PC-3 (cell line): Measurements from ENCODE around the gene NEU3. TPM values are rescaled to one million over a fixed set of nuclear protein-coding genes. Genes with fewer than 3 reads are reported as not detected.

Source experiments
- ATAC-seq: fragments of 200-7000 bp; cut with Tn5 transposase; 2 replicates; pipeline ENCODE4 v1.9.1; 2020; ENCODE audit warnings: mild to moderate bottlenecking, moderate library complexity
- BruUV-seq: library from RNA; stranded (reverse); fragments of 400-500 nt; replicated peaks from 2 replicates; lab custom pipeline; 2021; lab: Mats Ljungman, UMichigan
- CTCF ChIA-PET: fragments of 300-600 bp; sonication (Branson Sonifier 250); formaldehyde crosslinking; loops from one replicate; lab custom pipeline; 2022; ENCODE audit warnings: antibody characterized with exemption; lab: Charles Lee
- POLR2A ChIA-PET: fragments of 300-600 bp; sonication (Branson Sonifier 250); formaldehyde crosslinking; loops from one replicate; lab custom pipeline; 2022; ENCODE audit warnings: antibody characterized with exemption; ENCODE audit not compliant: unreplicated experiment; lab: Charles Lee
- DNase-seq: peaks from one replicate; pipeline ENCODE4 v3.0.0-alpha.2; 2015
- H2AFZ ChIP-seq: fragments of 300-600 bp; sonication (generic); 2 replicates; pipeline ENCODE4 v1.6.0; 2016; ENCODE audit warnings: antibody characterized with exemption, low read length
- H3F3A ChIP-seq: fragments of 300-600 bp; sonication (generic); one replicate; pipeline ENCODE4 v1.6.0; 2017; ENCODE audit warnings: antibody characterized with exemption, low read length, control low read depth, mild to moderate bottlenecking; ENCODE audit not compliant: unreplicated experiment
- H3K27ac ChIP-seq: fragments of 300-600 bp; sonication (generic); 2 replicates; pipeline ENCODE4 v1.5.1; 2016; ENCODE audit warnings: mild to moderate bottlenecking, low read length
- H3K27me3 ChIP-seq: fragments of 300-600 bp; sonication (generic); 2 replicates; pipeline ENCODE4 v1.6.1; 2016; ENCODE audit warnings: low read length, mixed read lengths
- H3K36me3 ChIP-seq: fragments of 300-600 bp; sonication (generic); 2 replicates; pipeline ENCODE4 v1.6.1; 2016; ENCODE audit warnings: low read depth, mixed run types, low read length, mixed read lengths
- H3K4me1 ChIP-seq: fragments of 300-600 bp; sonication (generic); 2 replicates; pipeline ENCODE4 v1.5.1; 2016; ENCODE audit warnings: low read length; ENCODE audit not compliant: insufficient read depth
- H3K4me2 ChIP-seq: fragments of 300-600 bp; sonication (generic); 2 replicates; pipeline ENCODE4 v1.6.0; 2016; ENCODE audit warnings: low read length
- H3K4me3 ChIP-seq: fragments of 300-600 bp; sonication (generic); 2 replicates; pipeline ENCODE4 v1.5.1; 2016; ENCODE audit warnings: mild to moderate bottlenecking, low read length, mixed read lengths
- H3K79me2 ChIP-seq: fragments of 300-600 bp; sonication (generic); 2 replicates; pipeline ENCODE4 v1.6.1; 2017; ENCODE audit warnings: low read length, mixed read lengths
- H3K9ac ChIP-seq: fragments of 300-600 bp; sonication (generic); 2 replicates; pipeline ENCODE4 v1.6.0; 2016; ENCODE audit warnings: mild to moderate bottlenecking, low read length
- H3K9me2 ChIP-seq: fragments of 300-600 bp; sonication (generic); replicated peaks from 2 replicates; pipeline ENCODE4 v1.6.1; 2016; ENCODE audit warnings: mixed run types, low read length, mixed read lengths
- H3K9me3 ChIP-seq: fragments of 300-600 bp; sonication (generic); 2 replicates; pipeline ENCODE4 v1.6.1; 2016; ENCODE audit warnings: low read length, mixed read lengths
- H4K20me1 ChIP-seq: fragments of 300-600 bp; sonication (generic); 2 replicates; pipeline ENCODE4 v1.6.1; 2016; ENCODE audit warnings: low read length, mixed read lengths
- CTCF ChIP-seq: fragments of 300-600 bp; sonication (generic); conservative IDR thresholded peaks from 2 replicates; pipeline ENCODE4 v1.5.1; 2017; ENCODE audit warnings: antibody characterized with exemption, low read depth, mild to moderate bottlenecking, low read length
- EZH2 ChIP-seq: fragments of 300-600 bp; sonication (generic); IDR thresholded peaks from one replicate; pipeline ENCODE4 v1.6.1; 2017; ENCODE audit warnings: antibody characterized with exemption, mild to moderate bottlenecking, low read length; ENCODE audit not compliant: unreplicated experiment
- EZH2phosphoT487 ChIP-seq: fragments of 300-600 bp; sonication (generic); IDR thresholded peaks from 2 replicates; pipeline ENCODE4 v1.6.1; 2018; ENCODE audit warnings: mild to moderate bottlenecking, antibody characterized with exemption, low read length, borderline replicate concordance
- intact Hi-C: fragments of 100-400 bp; cut with micrococcal nuclease; formaldehyde crosslinking; loops from 2 replicates; pipeline ENCODE4 v1.9.0; 2023
- total RNA-seq: library from RNA; depleted of rRNA; stranded (reverse); fragments of >200 nt; gene quantifications from 2 replicates; pipeline ENCODE4 v1.2.3, GENCODE V29; 2014

Gene NEU3
- total RNA-seq, 1 experiment from 2014 or later, result 15.7 TPM

DNA sequence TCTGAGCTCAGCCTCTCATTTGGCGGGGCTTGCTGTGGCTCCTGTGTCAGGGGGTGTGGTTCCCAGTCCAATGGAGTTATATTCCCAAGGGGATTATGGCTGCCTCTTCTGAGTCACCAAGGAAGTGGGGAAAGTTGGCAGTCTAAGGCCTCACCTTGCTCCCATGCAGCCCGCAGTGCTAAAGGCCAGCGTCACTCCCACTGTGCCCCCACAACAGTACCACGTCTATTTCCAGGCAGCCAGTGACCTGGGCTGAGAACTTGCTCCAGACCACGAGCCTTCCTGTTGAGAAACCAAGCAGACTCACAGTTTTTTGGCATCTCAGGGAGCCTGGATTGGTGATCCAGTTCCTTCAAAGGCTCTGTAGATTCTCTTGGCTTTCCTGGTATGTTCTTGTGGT is 62.3 kb downstream of the NEU3 start:
- no peak overlapping the region for H2AFZ ChIP-seq
- no peak for TF ChIP-seq CTCF
- no peak for TF ChIP-seq EZH2
- TF ChIP-seq EZH2phosphoT487, result no peak
- H3K36me3 ChIP-seq, result peaks cover 2% of the 10 kb centered on the region; the same call in 1 of the 2 replicates
- peaks cover 13% of the 10 kb centered on the region for H3K9me3 ChIP-seq
- no peaks in the 10 kb centered on the region for H3F3A ChIP-seq
- H3K9me2 ChIP-seq, result no peaks in the 10 kb centered on the region
- H3K4me2 ChIP-seq, result no peak overlapping the region
- CTCF ChIA-PET, result no interaction called here
- ATAC-seq (no peak), DNase-seq (no peak)
- no peaks in the 10 kb centered on the region for H3K27me3 ChIP-seq
- no TSS peak for BruUV-seq
- no peaks in the 10 kb centered on the region for H3K79me2 ChIP-seq
- no peak overlapping the region for H3K27ac ChIP-seq
- H3K9ac ChIP-seq, result no peak overlapping the region
- intact Hi-C loops, result no loop called here
- no peaks in the 10 kb centered on the region for H4K20me1 ChIP-seq
- no peaks in the 10 kb centered on the region for H3K4me1 ChIP-seq
- no peak overlapping the region for H3K4me3 ChIP-seq
- POLR2A ChIA-PET, result no interaction called here

GRCh38 chr11:75052457-75052856 is 63.7 kb downstream of the NEU3 start:
- Histone ChIP-seq H3K79me2 (no peaks in the 10 kb centered on the region), H3F3A (no peaks in the 10 kb centered on the region), H2AFZ (no peak overlapping the region), H3K4me2 (no peak overlapping the region), H3K4me3 (no peak overlapping the region), H3K27me3 (no peaks in the 10 kb centered on the region), H4K20me1 (no peaks in the 10 kb centered on the region), H3K9me3 (peaks cover 13% of the 10 kb centered on the region), H3K4me1 (no peaks in the 10 kb centered on the region), H3K9ac (no peak overlapping the region), H3K36me3 (peaks cover 2% of the 10 kb centered on the region; the same call in 1 of the 2 replicates), H3K27ac (no peak overlapping the region), H3K9me2 (no peaks in the 10 kb centered on the region)
- TF ChIP-seq CTCF (no peak), EZH2phosphoT487 (no peak), EZH2 (no peak)
- CTCF ChIA-PET, result no interaction called here
- intact Hi-C loops, result no loop called here
- ATAC-seq, result no peak
- DNase-seq, result no peak
- no TSS peak for BruUV-seq
- POLR2A ChIA-PET, result no interaction called here

DNA sequence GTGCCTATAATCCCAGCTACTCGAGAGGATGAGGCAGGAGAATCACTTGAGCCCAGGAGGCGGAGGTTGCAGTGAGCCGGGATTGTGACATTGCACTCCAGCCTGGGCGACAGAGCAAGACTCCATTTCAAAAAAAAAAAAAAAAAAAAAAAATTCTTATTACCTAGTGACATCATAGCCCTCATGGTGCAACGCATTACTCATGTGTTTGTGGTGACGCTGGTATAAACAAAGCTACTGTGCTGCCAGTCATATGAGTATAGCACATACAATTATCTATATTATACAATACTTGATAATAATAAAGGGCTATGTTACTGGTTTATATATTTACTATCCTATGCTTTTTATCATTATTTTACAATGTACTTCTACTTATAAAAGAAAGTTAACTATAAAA is 66.8 kb downstream of the NEU3 start:
- CTCF ChIA-PET, result no interaction called here
- intact Hi-C loops, result no loop called here
- DNase-seq (no peak), ATAC-seq (no peak)
- Histone ChIP-seq H3K36me3 (peaks cover 2% of the 10 kb centered on the region; the same call in 1 of the 2 replicates), H4K20me1 (no peaks in the 10 kb centered on the region), H3F3A (no peaks in the 10 kb centered on the region), H3K9ac (no peak overlapping the region), H2AFZ (no peak overlapping the region), H3K9me3 (peaks cover 13% of the 10 kb centered on the region), H3K27ac (no peak overlapping the region), H3K4me2 (no peak overlapping the region), H3K4me3 (no peak overlapping the region), H3K79me2 (no peaks in the 10 kb centered on the region), H3K4me1 (no peaks in the 10 kb centered on the region), H3K27me3 (no peaks in the 10 kb centered on the region), H3K9me2 (no peaks in the 10 kb centered on the region)
- POLR2A ChIA-PET, result no interaction called here
- no TSS peak for BruUV-seq
- TF ChIP-seq CTCF (no peak), EZH2 (no peak), EZH2phosphoT487 (no peak)
